SU-DHL-6 (cell line): ENCODE measurements around the gene VAV3.

ENCODE experiments used
- CTCF ChIP-seq: fragments of 200-600 bp; sonication (generic); IDR thresholded peaks from one replicate; pipeline ENCODE4 v1.5.1; 2017; ENCODE audit warnings: antibody characterized with exemption, mild to moderate bottlenecking, low read length, moderate library complexity; ENCODE audit not compliant: insufficient read depth, poor library complexity, severe bottlenecking
- EZH2phosphoT487 ChIP-seq: fragments of 200-600 bp; sonication (generic), shearing (Covaris generic); conservative IDR thresholded peaks from 2 replicates; pipeline ENCODE4 v1.6.1; 2018; ENCODE audit warnings: mild to moderate bottlenecking, antibody characterized with exemption, low read length, moderate library complexity, mixed read lengths

DNA sequence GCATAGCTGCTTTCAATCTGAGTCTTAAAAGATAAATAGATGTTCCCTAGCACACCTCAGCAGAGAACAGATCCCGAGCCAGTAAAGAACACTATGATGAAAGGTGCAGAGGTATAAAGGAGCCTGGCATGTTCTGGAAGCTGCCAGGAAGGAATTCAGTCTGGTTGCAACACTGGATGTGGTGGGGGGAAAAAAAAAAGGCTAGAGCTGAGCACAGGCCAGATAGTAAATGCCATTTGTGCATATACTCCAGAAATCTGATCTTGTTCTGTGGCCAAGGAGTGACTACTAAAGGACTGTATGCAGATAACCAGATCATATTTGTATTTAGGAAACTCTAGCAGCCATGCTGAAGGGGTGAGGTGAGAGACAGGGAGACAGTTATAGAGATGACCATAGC is 240.3 kb downstream of the VAV3 start:
- no peak for TF ChIP-seq CTCF
- no peak for TF ChIP-seq EZH2phosphoT487
